T-helper 1 cell (primary cell): ENCODE data around the gene MPG.
A peak's percentile ranks its signal among the peaks of the same experiment; 100 is the strongest.
"Not testable (repeated sequence)": the region's sequence is repeated elsewhere in the genome, so short reads cannot be mapped to it uniquely, and the experiment has no call there.

Source experiments
- DNase-seq, 5 donors: peaks; one replicate each; pipeline ENCODE4 v3.0.0-alpha.2; 2012 to 2020
- total RNA-seq, 4 donors: gene quantifications; one replicate each; lab custom pipeline; 2026; lab: John Stamatoyannopoulos, UW

The MPG gene, protein sequence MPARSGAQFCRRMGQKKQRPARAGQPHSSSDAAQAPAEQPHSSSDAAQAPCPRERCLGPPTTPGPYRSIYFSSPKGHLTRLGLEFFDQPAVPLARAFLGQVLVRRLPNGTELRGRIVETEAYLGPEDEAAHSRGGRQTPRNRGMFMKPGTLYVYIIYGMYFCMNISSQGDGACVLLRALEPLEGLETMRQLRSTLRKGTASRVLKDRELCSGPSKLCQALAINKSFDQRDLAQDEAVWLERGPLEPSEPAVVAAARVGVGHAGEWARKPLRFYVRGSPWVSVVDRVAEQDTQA
- 8.4 to 16.5 (median 12.6) reads per million in 4 donors for total RNA-seq

DNA sequence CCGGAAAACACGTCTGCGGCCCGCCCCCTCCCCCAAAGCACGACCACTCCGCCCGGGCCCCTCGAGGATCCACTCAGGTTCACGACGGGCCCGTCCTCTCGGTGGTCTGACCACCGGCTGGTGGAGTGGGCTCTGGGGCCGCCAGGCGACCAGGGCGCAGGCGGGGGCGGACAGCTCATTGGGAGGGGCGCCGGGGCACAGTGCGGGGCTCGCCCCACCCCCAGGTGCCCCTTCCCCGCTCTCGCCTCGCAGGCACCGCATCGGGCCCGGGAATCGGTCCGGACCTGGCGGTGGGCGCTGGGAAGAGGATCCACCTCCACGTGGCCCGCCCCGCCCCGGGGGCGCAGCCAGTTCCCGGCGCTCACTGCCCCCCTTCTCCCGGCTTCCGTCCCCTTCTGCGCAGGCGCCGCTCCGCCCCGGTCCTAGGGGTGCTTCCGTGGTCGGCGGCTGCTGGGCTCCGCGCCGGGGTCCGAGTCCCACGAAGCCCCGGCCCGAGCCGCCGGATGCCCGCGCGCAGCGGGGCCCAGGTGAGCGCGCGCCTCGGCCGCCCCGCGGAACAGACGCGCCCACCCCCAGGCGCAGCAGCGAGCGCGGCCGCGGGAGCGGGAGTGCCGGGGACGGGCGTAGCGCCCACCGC is at the start of gene MPG:
Gene MPG, plus strand, starts transcription at position 419 of the 637 bp plus-strand sequence. Its CDS starts 85 bp downstream, at position 504.
- peak; percentile 65 to 79 (median 71) for DNase-seq

DNA sequence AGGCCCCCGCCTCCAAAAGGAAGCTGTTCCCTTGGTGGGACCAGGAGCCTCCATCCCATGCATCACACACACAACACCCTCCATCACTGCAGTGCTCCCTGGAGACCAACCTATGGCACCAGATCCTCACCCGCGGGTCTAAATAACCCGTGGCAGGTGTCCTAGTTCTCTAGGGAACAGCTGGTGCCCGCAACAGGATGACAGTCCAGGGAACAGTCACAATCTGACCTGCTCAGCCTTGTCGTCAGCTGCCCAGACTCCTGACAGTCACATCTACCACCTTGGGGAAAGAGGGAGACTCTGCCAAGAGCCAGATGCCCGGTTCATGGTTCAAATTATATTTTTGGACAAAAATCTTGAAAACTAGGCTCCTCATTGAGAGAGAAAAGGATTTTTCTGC is 47.4 kb upstream of the MPG start:
- DNase-seq = not testable (repeated sequence)

DNA sequence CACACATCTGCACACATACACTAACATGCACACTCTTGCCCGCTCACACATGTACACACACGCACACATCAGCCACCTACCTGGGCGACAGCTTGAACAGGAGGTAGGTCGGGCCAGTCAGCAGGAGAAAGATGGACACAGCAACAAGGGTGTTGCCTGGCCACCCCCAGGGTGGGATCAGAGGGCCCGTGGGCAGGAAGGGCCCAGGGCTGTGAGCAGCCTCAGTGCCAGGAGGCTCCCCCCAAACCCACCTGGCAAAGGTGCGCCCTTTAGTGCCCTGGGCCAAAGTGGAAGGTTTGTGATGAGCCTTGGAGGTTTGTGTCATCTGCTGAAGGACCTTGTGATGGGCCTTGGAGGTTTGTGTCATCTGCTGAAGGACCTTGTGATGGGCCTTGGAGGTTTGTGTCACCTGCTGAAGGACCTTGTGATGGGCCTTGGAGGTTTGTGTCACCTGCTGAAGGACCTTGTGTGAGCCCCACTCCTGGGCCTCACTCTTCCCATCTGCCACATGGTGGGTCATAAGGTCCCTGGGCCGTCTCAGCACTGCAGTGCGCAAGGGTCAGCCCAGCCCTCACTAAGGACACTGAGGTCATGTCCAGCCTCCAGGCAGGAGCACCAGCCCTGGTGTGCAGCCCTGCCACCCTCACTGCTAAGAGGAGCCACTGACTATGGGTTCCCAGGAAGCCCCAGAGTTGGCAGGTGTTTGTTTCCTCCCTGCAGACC is 44.7 kb upstream of the MPG start:
- not testable (repeated sequence) for DNase-seq

DNA sequence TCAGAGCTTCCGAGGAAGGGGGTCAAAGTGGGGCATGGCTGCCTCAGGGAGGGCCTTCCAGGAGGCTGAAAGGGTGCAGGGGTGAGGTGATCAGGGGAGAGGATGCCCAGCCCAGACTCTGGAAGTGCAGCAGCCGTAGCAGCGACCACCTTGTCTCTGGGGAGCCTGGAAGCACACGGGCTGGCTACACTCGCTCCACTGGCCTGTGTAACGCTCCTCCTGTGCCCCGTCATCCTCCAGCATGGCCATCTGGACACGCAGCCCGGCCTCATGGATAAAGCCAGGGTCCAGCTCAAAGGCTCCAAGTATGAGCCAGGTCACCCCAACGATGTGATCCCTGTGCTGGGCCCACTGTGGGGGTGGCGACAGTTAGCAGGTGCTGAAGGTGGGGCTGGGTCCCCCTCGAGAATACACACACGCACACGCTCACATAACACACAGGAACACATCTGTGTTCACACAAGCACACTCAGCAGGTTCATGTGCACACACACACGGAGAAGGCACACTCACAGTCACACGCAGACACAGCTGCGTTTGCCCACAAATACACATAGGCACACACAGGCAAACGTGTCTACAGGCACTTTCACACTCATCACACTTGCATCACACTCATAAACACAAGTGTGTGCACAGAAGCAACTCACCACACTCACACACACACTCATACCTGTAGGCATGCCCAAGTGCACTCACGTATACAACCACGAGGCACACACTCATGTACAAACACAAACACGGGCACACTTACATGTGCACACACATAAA is 44.0 kb upstream of the MPG start:
- DNase-seq = no peak

DNA sequence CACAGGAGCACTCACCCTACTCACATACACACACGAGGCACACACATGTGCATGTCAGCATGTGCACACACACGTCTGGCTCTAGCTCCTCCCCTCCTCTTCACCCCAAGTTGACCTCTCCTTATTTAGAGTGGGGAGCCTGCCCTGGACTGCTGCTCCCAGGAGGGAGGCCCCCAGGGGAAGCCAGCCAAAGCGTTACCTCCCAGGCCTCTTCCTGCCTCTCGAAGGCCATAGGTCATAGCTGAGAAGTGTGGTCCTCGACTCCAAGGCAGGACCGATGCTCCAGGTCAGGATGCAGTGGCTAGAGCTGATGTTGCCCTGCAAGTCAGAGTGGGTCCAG is 43.4 kb upstream of the MPG start:
- DNase-seq = no peak

DNA sequence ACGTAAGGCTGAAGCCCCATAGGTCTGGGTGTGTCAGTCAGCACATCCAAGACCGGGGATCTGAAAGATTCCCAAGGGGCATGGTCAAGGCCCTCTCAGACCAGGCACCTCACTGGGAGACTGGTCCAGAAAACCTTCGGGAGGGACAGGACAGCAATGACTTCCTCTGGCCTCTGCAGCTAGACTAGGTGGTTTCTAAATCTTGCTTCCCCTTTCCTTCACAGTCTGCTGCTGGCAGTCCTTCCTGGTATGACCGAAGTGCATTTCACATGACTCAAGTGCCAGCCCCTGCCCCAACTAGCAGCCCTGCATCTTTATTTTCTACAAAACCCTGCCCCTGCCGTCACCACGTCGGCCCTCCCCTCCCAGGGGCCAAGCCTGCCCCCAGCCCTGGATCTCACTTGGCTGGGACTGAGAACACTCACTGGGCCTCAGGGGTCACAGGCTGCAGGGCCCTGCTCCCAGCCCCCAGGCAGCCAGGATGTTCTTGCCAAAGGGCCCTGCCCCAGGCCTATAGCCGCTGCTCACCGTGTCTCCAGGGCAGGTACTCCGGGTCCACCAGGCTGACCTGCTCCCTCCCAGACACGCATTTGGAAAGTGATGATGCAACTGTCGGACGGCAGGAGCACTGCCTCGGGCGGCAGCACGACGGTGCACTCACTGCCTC is 42.9 kb upstream of the MPG start:
- no peak for DNase-seq

DNA sequence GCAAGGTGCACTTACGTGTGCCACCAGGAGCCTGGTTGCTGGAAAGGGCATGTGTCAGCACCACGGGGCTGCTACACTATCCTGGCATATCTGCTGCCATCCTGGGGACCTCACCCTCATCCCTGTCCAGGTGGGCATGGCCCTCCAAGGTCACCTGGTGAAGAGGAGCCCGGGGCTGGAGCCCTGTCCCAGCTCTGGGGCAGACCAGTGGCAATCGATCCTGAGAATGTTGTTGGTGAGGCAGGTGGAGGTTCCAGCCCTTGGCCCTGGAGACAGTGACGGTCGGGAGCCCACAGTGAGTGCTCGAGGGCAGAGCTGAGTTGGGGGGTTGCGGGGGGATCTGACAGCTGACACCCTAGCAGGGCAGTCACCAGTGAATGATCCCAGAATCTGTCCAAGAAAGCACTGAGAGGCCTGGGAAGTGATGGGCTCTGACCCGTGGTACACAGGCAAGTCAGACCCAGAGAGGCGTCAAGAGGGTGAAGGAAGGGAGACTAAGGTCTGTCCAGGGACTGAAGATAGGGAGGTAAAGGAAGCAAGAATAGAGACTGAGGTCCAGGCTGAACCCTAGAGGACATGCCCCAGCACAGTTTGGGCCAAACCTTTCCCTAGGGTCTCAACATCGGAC is 42.2 kb upstream of the MPG start:
- DNase-seq = no peak

DNA sequence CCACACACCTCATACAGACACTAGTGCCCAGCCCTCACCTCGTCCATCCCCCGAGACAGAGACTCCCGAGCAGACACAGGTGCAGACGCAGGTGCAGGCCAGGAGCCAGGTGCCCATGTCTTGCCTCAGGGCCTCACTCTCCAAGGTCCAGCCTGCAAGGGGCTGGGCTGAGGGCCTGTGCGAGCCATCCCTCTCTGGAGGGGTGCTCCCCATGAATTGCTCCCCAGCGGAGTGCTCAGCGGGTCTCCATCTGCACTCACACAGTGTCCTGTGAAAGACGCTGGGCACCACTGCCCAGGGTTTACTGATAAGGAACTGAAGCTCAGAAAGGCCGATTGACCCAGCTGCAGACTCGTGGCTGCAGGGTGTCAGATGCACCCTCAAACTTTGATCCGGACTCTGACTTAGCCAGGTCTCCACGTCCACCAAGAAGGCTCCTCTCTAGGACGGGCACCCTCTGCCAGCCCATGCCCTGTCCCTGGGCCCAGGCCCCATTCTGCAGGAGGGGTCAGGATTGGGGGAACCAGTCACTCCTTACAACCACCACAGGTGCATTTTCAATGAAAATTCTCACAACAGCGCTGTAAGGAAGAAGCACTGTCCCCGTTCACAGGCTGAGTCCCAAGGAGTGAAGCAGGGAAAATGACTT is 41.6 kb upstream of the MPG start:
- DNase-seq = no peak

DNA sequence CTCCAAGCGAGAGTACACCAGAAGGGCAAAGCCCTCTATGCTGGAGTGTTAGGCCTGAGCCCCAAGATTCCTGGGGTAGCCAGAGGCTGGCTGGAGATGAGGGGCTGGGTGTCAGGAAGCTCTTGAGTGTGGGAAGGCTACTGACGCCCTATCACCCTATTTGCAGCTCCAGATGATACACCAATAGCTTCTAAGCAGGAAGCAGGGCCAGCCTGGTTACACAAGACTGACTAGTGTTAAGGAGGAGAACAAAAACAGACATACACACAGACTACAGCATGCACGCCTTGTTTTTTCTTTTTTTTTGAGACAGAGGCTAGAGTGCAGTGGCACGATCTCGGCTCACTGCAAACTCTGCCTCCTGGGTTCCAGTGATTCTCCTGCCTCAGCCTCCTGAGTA is 40.5 kb upstream of the MPG start:
- DNase-seq = no peak

DNA sequence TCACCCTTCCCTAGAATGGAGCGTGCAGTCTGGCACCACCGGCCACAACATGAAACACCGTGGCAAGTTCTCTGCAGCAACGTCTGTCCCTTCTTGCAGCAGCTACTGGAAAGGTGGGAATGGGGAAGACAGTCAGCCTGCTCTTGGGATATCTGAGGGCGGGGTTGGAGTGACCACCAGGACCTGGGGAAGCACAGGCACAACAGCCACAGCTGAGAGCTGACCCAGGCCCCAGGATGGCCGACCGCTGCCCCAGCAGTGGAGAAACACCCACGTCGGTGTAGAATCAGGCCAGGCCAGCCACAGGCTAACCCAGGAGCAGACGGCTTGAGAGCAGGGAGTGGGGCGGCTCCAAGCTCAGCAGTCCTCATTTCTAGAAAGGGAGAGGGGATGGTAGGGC is 39.8 kb upstream of the MPG start:
- DNase-seq = not testable (repeated sequence)

DNA sequence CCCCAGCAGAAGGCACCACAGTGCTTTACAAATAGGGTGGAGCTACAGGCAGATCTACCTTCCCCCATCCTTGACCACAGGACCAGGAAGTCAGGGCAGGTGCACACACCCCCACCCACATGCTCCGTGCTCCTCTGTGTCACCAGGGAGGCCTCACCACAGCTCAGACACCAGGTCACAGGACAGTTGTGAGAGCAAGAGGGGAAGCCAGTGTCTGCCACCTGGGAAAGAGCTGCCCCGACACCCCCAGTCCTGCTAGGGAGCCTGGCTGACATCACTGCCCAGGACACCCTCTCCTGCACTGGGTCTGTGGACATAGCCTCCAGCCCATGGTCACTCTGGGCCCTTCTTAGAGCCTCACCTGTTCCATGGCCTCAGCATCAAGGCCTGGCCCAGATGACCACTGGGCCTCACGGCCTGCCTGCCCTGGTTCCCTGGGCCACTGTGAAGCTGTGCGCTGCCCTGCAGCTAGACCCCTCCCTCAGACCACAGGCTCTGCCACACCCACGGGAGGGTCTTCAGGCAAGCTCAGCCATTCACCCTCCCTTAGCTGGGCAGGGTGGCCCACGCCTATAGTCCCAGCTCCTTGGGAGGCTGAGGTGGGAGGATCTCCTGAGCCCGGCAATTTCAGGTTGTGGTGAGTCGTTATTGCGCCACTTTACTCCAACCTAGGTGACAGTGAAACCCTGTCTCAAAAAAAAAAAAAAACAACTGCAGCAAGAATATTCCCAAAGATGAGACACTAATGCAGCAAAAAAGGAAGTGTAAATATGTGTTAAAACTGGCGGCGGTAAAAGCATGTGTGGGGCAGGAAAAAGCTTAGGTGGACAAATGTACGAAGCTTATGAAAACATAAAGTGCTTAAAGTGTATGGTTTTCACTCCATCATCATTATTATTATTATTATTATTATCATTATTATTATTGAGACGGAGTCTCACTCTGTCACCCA is 38.8 kb upstream of the MPG start:
- DNase-seq = peak in 4 of 5 donors; percentile 30 to 64 (median 48)

DNA sequence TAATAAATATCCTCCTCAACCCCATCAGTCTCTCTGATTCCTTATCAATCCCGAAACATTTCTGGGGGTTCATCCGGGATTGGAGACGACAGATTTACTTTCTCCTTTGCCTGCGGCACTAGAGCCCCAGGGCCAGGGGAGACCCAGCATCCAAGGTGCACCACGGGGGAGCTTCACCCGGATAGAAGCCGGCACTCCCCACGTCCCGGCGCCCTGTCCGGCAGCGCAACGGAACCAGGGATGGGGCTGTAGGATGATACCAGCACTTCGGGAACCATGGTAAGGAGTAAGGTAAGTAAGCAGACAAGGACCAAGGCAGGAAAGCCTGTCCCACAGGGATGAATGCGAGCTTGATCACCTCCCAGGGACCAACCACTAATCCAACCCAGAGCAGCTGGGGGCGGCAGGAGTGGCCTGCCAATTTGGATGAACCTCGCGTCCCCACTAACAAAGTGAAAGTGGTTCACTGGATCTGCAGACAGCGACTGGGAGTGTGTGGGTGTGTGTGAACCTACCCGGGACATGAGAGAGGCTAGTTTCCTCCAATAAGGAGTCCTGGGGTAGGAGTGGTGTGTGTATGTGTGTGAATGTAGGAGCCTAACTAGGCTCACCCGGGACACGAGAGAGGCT is 36.5 kb upstream of the MPG start:
- no peak for DNase-seq

DNA sequence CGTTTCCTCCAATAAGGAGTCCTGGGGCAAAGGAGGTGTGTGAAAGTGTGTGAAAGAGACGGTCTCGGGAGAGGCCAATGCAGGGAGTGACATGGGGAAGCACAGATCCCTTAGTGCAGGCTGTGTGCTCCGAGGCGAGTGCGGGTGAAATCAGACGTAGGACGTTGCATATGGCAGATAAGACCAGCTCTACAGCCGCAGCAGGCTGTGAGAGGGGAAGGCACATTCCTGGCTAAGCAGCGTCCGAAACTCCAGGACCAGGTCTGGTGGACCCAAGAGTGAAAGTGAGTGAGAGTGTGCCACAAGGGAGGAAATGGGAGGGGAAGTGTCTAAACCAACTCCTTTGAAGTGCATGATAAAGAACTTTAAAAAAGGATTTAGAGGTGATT is 36.0 kb upstream of the MPG start:
- DNase-seq = no peak

DNA sequence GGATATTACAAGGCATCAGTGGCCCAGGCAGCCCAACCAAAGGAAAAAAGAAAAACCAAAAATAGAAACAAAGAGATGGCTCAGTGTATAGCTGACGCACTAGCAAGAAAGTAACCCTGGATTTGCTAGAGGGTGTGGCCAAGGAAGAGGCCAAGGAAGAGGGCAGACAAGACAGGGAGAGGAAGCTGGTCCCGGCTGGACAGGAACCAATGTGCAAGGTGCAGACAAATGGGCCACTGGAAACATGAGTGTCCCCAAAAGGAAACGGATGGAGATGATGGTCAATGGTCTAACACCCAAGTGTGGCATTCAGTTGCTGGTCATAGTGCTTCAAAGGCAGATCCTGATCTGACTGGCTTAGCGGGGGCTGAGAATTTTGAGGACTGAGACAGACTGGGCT is 35.3 kb upstream of the MPG start:
- no peak for DNase-seq

DNA sequence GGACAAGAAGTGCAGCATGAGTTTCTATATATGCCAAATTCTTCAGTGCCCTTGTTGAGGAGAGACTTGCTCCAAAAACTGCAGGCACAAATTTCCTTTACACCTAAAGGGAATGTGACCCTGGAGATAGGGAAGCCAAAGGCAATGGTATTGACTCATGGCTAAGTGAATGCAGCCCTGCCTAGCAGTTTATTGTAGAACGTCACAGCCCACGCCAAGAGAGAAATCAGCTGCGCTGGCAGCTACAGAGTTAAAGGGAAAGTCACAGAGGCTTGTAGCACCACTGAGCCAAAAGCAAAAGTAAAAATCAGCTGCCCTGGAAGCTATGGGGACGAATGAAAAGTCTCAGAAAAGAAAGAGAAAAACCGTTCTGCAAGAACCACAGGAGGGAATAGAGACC is 34.7 kb upstream of the MPG start:
- no peak for DNase-seq

DNA sequence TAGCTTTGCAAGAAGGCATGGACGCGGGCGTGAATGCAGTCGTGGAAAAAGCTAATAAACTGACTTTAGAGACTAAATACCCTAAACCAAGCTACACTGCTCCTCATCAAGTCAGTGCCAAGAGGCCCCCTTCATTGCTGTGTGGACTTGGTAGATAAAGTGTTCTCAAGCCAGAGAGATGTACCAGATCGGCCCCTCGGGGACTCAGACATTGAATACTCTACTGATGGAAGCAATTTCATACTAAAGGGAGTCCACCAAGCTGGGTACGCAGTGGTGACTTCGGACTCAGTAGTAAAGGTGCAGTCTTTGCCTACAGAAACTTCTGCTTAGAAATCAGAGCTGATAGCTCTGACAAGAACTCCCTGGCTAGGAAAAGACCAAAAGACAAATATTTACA is 33.4 kb upstream of the MPG start:
- no peak for DNase-seq

DNA sequence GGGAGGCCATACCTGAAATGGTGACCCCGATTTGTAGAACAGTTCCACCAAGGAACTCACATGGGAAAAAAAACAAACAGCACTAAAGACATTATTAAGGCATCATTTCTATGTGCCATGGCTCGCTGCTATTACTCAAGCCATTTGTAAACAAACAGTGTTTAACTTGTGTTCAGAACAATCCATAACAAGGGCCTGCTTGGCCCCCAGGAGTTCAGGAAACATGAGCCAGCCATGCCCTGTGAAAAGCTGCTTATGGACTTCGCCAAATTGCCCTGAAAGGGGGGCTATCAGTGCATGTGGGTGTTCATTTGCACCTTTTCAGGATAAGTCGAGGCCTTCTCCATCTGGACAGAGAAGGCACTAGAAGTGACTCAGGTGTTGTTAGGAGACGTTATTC is 32.6 kb upstream of the MPG start:
- DNase-seq = no peak

DNA sequence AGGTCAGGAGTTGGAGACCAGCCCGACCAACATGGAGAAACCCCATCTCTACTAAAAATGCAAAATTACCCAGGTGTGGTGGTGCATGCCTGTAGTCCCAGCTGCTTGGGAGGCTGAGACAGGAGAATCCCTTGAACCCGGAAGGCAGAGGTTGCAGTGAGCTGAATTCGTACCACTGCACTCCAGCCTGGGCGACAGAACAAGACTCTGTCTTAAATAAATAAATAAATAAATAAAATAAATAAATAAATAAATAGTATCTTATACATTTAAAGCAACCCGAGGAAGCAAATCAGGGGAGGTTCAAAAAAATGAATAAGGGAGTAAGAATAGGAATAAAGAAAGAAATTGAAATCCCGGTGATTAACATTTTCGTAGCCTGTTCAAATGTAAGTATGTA is 31.5 kb upstream of the MPG start:
- not testable (repeated sequence) for DNase-seq

DNA sequence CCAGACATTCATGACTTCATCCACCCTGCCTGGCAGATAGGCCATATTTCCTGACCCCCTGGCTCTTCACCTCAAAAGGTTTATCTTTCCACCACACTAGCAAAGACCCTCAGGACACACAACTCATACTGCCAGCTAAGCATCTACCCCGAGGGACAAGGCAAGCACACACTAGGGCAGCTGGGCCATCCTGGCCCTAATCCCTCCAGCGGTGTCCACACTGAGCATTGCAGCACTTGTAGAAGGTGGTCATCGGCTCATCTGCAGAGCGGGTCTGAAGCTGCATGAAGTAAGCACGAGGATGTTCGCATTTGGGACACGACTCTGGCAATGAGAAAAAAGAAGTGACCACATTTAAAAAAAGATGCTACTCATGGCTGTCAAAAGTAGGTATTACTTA is 30.8 kb upstream of the MPG start:
- DNase-seq = no peak
